Sigmoid colon (tissue), 4 donors: ENCODE results near the gene SCAP.

Experiments used
- CTCF ChIP-seq, 4 experiments: fragments of 450-650 bp in 3 of 4; fragments of 200-600 bp in 1 of 4; IDR thresholded peaks; one replicate each; pipeline ENCODE4 v1.5.1; 2016 to 2019; ENCODE audit warnings: antibody characterized with exemption in 4 of 4, mild to moderate bottlenecking in 3 of 4, moderate library complexity in 2 of 4
- EP300 ChIP-seq, 4 donors: sonication (generic); formaldehyde crosslinking; IDR thresholded peaks; one replicate each; pipeline ENCODE4 v1.6.1; 2017; ENCODE audit warnings: antibody characterized with exemption in 4 of 4
- POLR2A ChIP-seq, 2 donors: fragments of 450-650 bp; IDR thresholded peaks; one replicate each; pipeline ENCODE4 v1.6.1; 2016; ENCODE audit warnings: antibody characterized with exemption in 2 of 2, mild to moderate bottlenecking in 2 of 2, moderate library complexity in 2 of 2
- POLR2AphosphoS5 ChIP-seq, 4 donors: sonication (generic); formaldehyde crosslinking; IDR thresholded peaks; one replicate each; pipeline ENCODE4 v1.6.1; 2017; ENCODE audit warnings: antibody characterized with exemption in 4 of 4

GRCh38 chr3:47469616-47470015 lies 6.1 kb downstream of the SCAP start:
- TF ChIP-seq POLR2A (IDR thresholded peaks at IDR 0.05), result no peak
- no peak for TF ChIP-seq CTCF (IDR thresholded peaks at IDR 0.05)
- no peak for TF ChIP-seq EP300 (IDR thresholded peaks at IDR 0.05)
- no peak for TF ChIP-seq POLR2AphosphoS5 (IDR thresholded peaks at IDR 0.05)
